ENCODE results near the gene CD82.

- TF ChIP-seq CTCF (IDR thresholded peaks at IDR 0.05; ENCODE audit: insufficient read depth, low read length, poor library complexity, severe bottlenecking) (no peak), EZH2phosphoT487 (conservative IDR thresholded peaks at IDR 0.05; ENCODE audit: low read length) (no peak)
Observed at GRCh38 chr11:44527476-44527875, 38.0 kb upstream of the CD82 start.

All from SU-DHL-6 (cell line).